HL-60 (cell line): ENCODE data around the gene ZNF211.

ENCODE experiments used
- CTCF ChIP-seq: IDR thresholded peaks from one replicate; pipeline ENCODE4 v1.5.1; 2011; ENCODE audit warnings: low read length, control low read depth, inconsistent platforms; ENCODE audit not compliant: insufficient read depth
- POLR2AphosphoS5 ChIP-seq: IDR thresholded peaks from 2 replicates; pipeline ENCODE4 v1.6.1; 2012; ENCODE audit warnings: low read depth

- TF ChIP-seq CTCF (no peak), POLR2AphosphoS5 (no peak)
Measured at GRCh38 chr19:57642396-57643046, 9.6 kb downstream of the ZNF211 start.
